GM20431 (cell line): ENCODE results near the gene SMTNL2.
"Not testable (repeated sequence)": the region's sequence is repeated elsewhere in the genome, so short reads cannot be mapped to it uniquely, and the experiment has no call there.

Experiments
- in situ Hi-C: fragments of 300-500 bp; cut with MseI, MboI; formaldehyde crosslinking; loops from one replicate; pipeline ENCODE4 v1.15.0; 2020; ENCODE audit warnings: low sequenced_read_pairs; ENCODE audit not compliant: unreplicated experiment

The SMTNL2 gene

GRCh38 chr17:4582691-4583090, 1.6 kb upstream of the SMTNL2 start:
- in situ Hi-C loops = no loop called here

- in situ Hi-C loops = no loop called here
Observed at GRCh38 chr17:4583206-4583605, 1.1 kb upstream of the SMTNL2 start.

GRCh38 chr17:4583782-4584100, 588 bp upstream of the SMTNL2 start:
- in situ Hi-C loops = no loop called here

- in situ Hi-C loops = no loop called here
Observed at GRCh38 chr17:4584917-4585637, 748 bp downstream of the SMTNL2 start.

- in situ Hi-C loops = no loop called here
Observed at GRCh38 chr17:4585638-4585994, 1.3 kb downstream of the SMTNL2 start.

GRCh38 chr17:4586043-4586442, 1.7 kb downstream of the SMTNL2 start:
- in situ Hi-C loops = no loop called here

GRCh38 chr17:4587195-4587594, 2.9 kb downstream of the SMTNL2 start:
- in situ Hi-C loops = no loop called here

GRCh38 chr17:4587803-4588202, 3.5 kb downstream of the SMTNL2 start:
- in situ Hi-C loops = no loop called here

GRCh38 chr17:4588391-4588790, 4.1 kb downstream of the SMTNL2 start:
- in situ Hi-C loops = no loop called here

GRCh38 chr17:4588898-4589625, 4.7 kb downstream of the SMTNL2 start:
- in situ Hi-C loops = no loop called here

- in situ Hi-C loops = not testable (repeated sequence)
Observed at GRCh38 chr17:4590042-4590441, 5.7 kb downstream of the SMTNL2 start.

- in situ Hi-C loops = no loop called here
Observed at GRCh38 chr17:4590981-4591453, 6.7 kb downstream of the SMTNL2 start.

- in situ Hi-C loops = no loop called here
Observed at GRCh38 chr17:4591529-4591928, 7.2 kb downstream of the SMTNL2 start.

- in situ Hi-C loops = no loop called here
Observed at GRCh38 chr17:4592240-4593005, 8.1 kb downstream of the SMTNL2 start.

GRCh38 chr17:4593021-4593421, 8.7 kb downstream of the SMTNL2 start:
- in situ Hi-C loops = no loop called here

- in situ Hi-C loops = no loop called here
Observed at GRCh38 chr17:4594406-4594805, 10.1 kb downstream of the SMTNL2 start.

- in situ Hi-C loops = no loop called here
Observed at GRCh38 chr17:4594931-4595684, 10.8 kb downstream of the SMTNL2 start.

GRCh38 chr17:4595685-4596342, 11.5 kb downstream of the SMTNL2 start:
- in situ Hi-C loops = not testable (repeated sequence)

GRCh38 chr17:4596636-4597380, 12.5 kb downstream of the SMTNL2 start:
- in situ Hi-C loops = no loop called here
